ENCODE results near the gene PDP2.

PDP2 gene

GRCh38 chr16:66847533-66848067 is 32.7 kb upstream of the PDP2 start:
- Histone ChIP-seq H2AFZ (ENCODE audit: low read depth, low read length) (no peak overlapping the region), H3K9me3 (ENCODE audit: insufficient read depth, low read length, severe bottlenecking) (no peaks in the 10 kb centered on the region), H3K27me3 (ENCODE audit: insufficient read depth, low read length, poor library complexity) (no peaks in the 10 kb centered on the region), H3K4me1 (ENCODE audit: insufficient read depth, low read length) (no peaks in the 10 kb centered on the region), H4K20me1 (ENCODE audit: insufficient read depth, low read length) (no peaks in the 10 kb centered on the region; the same call in 1 of the 2 replicates), H3K27ac (ENCODE audit: low read length) (no peak overlapping the region), H3K4me3 (ENCODE audit: low read depth in 1 of 2, low read length in 2 of 2) (no peak overlapping the region), H3K79me2 (ENCODE audit: insufficient read depth, low read length) (no peaks in the 10 kb centered on the region), H3K4me2 (ENCODE audit: insufficient read depth, low read length) (no peak overlapping the region), H3K36me3 (ENCODE audit: insufficient read depth, low read length) (no peaks in the 10 kb centered on the region), H3K9ac (ENCODE audit: low read depth, low read length) (no peak overlapping the region)
- no peak for DNase-seq
- no peak for TF ChIP-seq CTCF (IDR thresholded peaks at IDR 0.05; ENCODE audit: borderline replicate concordance, extremely low read depth, low read length, poor library complexity, severe bottlenecking)
- TF ChIP-seq EZH2 (IDR thresholded peaks at IDR 0.05; ENCODE audit: borderline replicate concordance, low read depth, low read length, severe bottlenecking), result no peak
- no peak for ATAC-seq (ENCODE audit: insufficient read depth, low read depth)

DNA sequence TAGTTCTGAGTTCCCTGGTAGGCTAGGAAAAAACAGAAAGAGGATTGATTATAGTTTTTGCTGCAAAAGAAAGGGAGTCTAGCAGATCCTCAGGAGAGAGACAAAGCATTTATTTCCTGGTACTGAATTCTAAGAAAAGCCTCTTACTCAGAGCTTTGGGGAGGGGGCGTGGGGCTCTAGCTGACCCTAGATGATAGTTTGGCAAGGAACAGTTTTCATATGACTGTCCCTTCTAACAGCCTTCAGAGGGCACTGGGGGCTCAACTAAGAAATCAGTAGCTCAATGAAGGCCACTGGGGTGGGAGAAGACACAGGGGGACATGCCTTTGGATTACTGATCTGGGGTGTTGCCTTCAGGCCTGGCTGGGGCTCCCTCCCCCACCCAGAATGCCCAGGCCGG is 32.1 kb upstream of the PDP2 start:
- no peak for DNase-seq
- TF ChIP-seq CTCF (IDR thresholded peaks at IDR 0.05; ENCODE audit: borderline replicate concordance, extremely low read depth, low read length, poor library complexity, severe bottlenecking), result no peak
- no peak for TF ChIP-seq EZH2 (IDR thresholded peaks at IDR 0.05; ENCODE audit: borderline replicate concordance, low read depth, low read length, severe bottlenecking)
- H3K79me2 ChIP-seq (ENCODE audit: insufficient read depth, low read length), result no peaks in the 10 kb centered on the region
- no peak overlapping the region for H3K4me3 ChIP-seq (ENCODE audit: low read depth in 1 of 2, low read length in 2 of 2)
- H3K4me1 ChIP-seq (ENCODE audit: insufficient read depth, low read length), result no peaks in the 10 kb centered on the region
- H3K27ac ChIP-seq (ENCODE audit: low read length), result no peak overlapping the region
- H3K9me3 ChIP-seq (ENCODE audit: insufficient read depth, low read length, severe bottlenecking), result no peaks in the 10 kb centered on the region
- H4K20me1 ChIP-seq (ENCODE audit: insufficient read depth, low read length), result no peaks in the 10 kb centered on the region; the same call in 1 of the 2 replicates
- no peak overlapping the region for H2AFZ ChIP-seq (ENCODE audit: low read depth, low read length)
- no peaks in the 10 kb centered on the region for H3K27me3 ChIP-seq (ENCODE audit: insufficient read depth, low read length, poor library complexity)
- no peak overlapping the region for H3K9ac ChIP-seq (ENCODE audit: low read depth, low read length)
- no peak for ATAC-seq (ENCODE audit: insufficient read depth, low read depth)
- no peaks in the 10 kb centered on the region for H3K36me3 ChIP-seq (ENCODE audit: insufficient read depth, low read length)
- no peak overlapping the region for H3K4me2 ChIP-seq (ENCODE audit: insufficient read depth, low read length)

DNA sequence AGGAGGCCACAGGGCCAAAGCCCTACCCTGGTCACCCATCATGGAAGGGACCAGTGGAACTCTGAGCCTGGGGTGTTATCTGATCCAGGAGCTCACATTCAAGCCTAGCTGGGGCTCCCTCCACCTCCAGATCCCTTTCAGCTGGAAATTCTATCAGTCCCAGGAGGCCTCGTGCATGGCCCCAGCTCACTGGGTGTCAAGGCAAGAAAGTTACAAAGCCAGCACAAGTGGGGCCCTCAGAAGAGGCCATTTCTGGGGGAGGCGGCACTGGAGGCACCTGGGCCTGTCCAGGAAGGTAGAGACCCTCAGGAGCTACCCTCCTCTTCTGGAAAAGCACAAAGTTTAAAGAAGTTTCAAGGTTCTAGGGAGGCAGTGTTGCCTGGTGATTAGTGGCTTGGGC is 31.3 kb upstream of the PDP2 start:
- Histone ChIP-seq H3K9me3 (ENCODE audit: insufficient read depth, low read length, severe bottlenecking) (no peaks in the 10 kb centered on the region), H4K20me1 (ENCODE audit: insufficient read depth, low read length) (no peaks in the 10 kb centered on the region; the same call in 1 of the 2 replicates), H3K27me3 (ENCODE audit: insufficient read depth, low read length, poor library complexity) (no peaks in the 10 kb centered on the region), H3K9ac (ENCODE audit: low read depth, low read length) (no peak overlapping the region), H3K4me2 (ENCODE audit: insufficient read depth, low read length) (no peak overlapping the region), H3K27ac (ENCODE audit: low read length) (no peak overlapping the region), H3K4me3 (ENCODE audit: low read depth in 1 of 2, low read length in 2 of 2) (no peak overlapping the region), H3K36me3 (ENCODE audit: insufficient read depth, low read length) (no peaks in the 10 kb centered on the region), H2AFZ (ENCODE audit: low read depth, low read length) (no peak overlapping the region), H3K79me2 (ENCODE audit: insufficient read depth, low read length) (no peaks in the 10 kb centered on the region), H3K4me1 (ENCODE audit: insufficient read depth, low read length) (no peaks in the 10 kb centered on the region)
- DNase-seq (no peak), ATAC-seq (ENCODE audit: insufficient read depth, low read depth) (no peak)
- TF ChIP-seq EZH2 (IDR thresholded peaks at IDR 0.05; ENCODE audit: borderline replicate concordance, low read depth, low read length, severe bottlenecking) (no peak), CTCF (IDR thresholded peaks at IDR 0.05; ENCODE audit: borderline replicate concordance, extremely low read depth, low read length, poor library complexity, severe bottlenecking) (no peak)
